GM23338 (cell line): ENCODE results near the gene GP1BB.

Source experiments
- EZH2 ChIP-seq: fragments of 200-600 bp; sonication (generic); IDR thresholded peaks from one replicate; pipeline ENCODE4 v1.8.0; 2017; ENCODE audit warnings: antibody characterized with exemption, mild to moderate bottlenecking, low read depth; ENCODE audit not compliant: unreplicated experiment
- NANOG ChIP-seq: IDR thresholded peaks from 2 replicates; pipeline ENCODE4 v1.6.1; 2016; ENCODE audit warnings: antibody characterized with exemption, borderline replicate concordance
- TF ChIP-seq, protein P1 (sequence below), 2 experiments: fragments of 200-600 bp in 1 of 2; sonication (generic) in 1 of 2; conservative IDR thresholded peaks; 2 replicates each; pipeline versions ENCODE4 v1.5.1 to v1.6.1; 2016 to 2017; ENCODE audit warnings: antibody characterized with exemption in 2 of 2, low read depth in 2 of 2, mild to moderate bottlenecking in 2 of 2, moderate library complexity in 1 of 2

- TF ChIP-seq, protein P1, sequence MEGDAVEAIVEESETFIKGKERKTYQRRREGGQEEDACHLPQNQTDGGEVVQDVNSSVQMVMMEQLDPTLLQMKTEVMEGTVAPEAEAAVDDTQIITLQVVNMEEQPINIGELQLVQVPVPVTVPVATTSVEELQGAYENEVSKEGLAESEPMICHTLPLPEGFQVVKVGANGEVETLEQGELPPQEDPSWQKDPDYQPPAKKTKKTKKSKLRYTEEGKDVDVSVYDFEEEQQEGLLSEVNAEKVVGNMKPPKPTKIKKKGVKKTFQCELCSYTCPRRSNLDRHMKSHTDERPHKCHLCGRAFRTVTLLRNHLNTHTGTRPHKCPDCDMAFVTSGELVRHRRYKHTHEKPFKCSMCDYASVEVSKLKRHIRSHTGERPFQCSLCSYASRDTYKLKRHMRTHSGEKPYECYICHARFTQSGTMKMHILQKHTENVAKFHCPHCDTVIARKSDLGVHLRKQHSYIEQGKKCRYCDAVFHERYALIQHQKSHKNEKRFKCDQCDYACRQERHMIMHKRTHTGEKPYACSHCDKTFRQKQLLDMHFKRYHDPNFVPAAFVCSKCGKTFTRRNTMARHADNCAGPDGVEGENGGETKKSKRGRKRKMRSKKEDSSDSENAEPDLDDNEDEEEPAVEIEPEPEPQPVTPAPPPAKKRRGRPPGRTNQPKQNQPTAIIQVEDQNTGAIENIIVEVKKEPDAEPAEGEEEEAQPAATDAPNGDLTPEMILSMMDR (conservative IDR thresholded peaks at IDR 0.05; ENCODE audit: low read depth in 2 of 2): no peak
- TF ChIP-seq EZH2: no peak
- TF ChIP-seq NANOG: no peak
Measured at GRCh38 chr22:19681863-19682245, 41.5 kb upstream of the GP1BB start.
